ENCODE measurements around the gene ZFP92.

DNA sequence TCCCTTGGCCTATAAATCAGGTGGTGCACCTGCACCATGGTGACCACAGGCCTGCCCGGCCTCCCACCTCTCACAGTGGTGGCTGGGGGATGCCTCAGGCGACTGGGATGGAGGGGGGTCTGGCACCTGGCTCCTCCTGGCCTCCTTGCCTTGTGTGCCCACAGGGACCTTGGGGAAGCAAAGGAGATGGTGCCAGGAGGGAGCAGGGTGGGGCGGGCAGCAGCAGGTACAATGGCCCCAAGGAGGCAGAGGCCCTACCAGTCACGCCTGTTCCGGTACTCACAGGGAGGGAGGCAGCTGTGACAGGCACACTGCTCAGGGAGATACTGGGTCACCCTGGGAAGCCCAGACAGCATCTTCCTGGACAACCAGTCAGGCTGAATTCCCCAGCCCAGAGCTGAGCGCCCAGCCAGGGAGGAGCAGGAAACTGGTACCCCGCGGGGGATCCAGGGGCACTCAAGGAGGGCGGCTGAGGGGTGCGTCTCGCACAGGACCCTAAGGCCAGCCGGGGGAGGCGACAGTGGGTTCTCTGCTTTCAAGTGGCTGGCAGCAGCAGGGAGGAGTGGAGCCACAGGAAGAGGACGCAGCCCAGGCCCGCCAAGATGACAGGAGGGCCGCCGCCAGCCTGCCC, 35.8 kb downstream of the ZFP92 start:
- no peak for TF ChIP-seq GATA2 (IDR thresholded peaks at IDR 0.05; ENCODE audit: low read depth, low read length)
- TF ChIP-seq GATA3 (IDR thresholded peaks at IDR 0.05; ENCODE audit: low read depth, low read length) = no peak

Measured in SH-SY5Y (cell line).